GM19099 (cell line): ENCODE data around the gene ZMAT5.

ENCODE experiments used
- POLR2A ChIP-seq: IDR thresholded peaks from 3 replicates; pipeline ENCODE4 v1.6.1; 2011; ENCODE audit warnings: low read depth; ENCODE audit not compliant: insufficient read length; ENCODE audit errors: extremely low read depth

The ZMAT5 gene

GRCh38 chr22:29750029-29750428 lies 16.8 kb downstream of the ZMAT5 start:
- TF ChIP-seq POLR2A: no peak

GRCh38 chr22:29748248-29748893 lies 18.4 kb downstream of the ZMAT5 start:
- TF ChIP-seq POLR2A: no peak

- no peak for TF ChIP-seq POLR2A
These were observed 19.0 kb downstream of the ZMAT5 start for GRCh38 chr22:29747832-29748231.

GRCh38 chr22:29744902-29745301 lies 21.9 kb downstream of the ZMAT5 start:
- no peak for TF ChIP-seq POLR2A

GRCh38 chr22:29742326-29742725 lies 24.5 kb downstream of the ZMAT5 start:
- no peak for TF ChIP-seq POLR2A

GRCh38 chr22:29741926-29742325 lies 24.9 kb downstream of the ZMAT5 start:
- no peak for TF ChIP-seq POLR2A

GRCh38 chr22:29740216-29740615 lies 26.6 kb downstream of the ZMAT5 start:
- TF ChIP-seq POLR2A: no peak

GRCh38 chr22:29739346-29739875 lies 27.4 kb downstream of the ZMAT5 start:
- TF ChIP-seq POLR2A: no peak

GRCh38 chr22:29738118-29738815 lies 28.5 kb downstream of the ZMAT5 start:
- TF ChIP-seq POLR2A: no peak

- no peak for TF ChIP-seq POLR2A
These were observed 29.3 kb downstream of the ZMAT5 start for GRCh38 chr22:29737251-29738117.

GRCh38 chr22:29735416-29735815 lies 31.4 kb downstream of the ZMAT5 start:
- no peak for TF ChIP-seq POLR2A

- TF ChIP-seq POLR2A: no peak
These were observed 32.0 kb downstream of the ZMAT5 start for GRCh38 chr22:29734838-29735237.

- TF ChIP-seq POLR2A: no peak
These were observed 32.4 kb downstream of the ZMAT5 start for GRCh38 chr22:29734406-29734805.

- no peak for TF ChIP-seq POLR2A
These were observed 33.2 kb downstream of the ZMAT5 start for GRCh38 chr22:29733362-29734201.
